SK-N-MC (cell line): ENCODE data around the gene SPTLC3.

Experiments
- EZH2 ChIP-seq: fragments of 200-600 bp; sonication (generic); IDR thresholded peaks from one replicate; pipeline ENCODE4 v1.6.1; 2017; ENCODE audit warnings: antibody characterized with exemption
- FOXP2 ChIP-seq: optimal IDR thresholded peaks from 2 replicates; pipeline ENCODE3; 2011; ENCODE audit warnings: mild to moderate bottlenecking, moderate library complexity; ENCODE audit not compliant: insufficient read depth; ENCODE audit errors: extremely low read length, control extremely low read depth
- POLR2AphosphoS5 ChIP-seq: IDR thresholded peaks from 2 replicates; pipeline ENCODE4 v1.6.1; 2012; ENCODE audit warnings: mild to moderate bottlenecking, low read depth, low read length, borderline replicate concordance

GRCh38 chr20:12963416-12963815 is 45.4 kb upstream of the SPTLC3 start:
- no peak for TF ChIP-seq POLR2AphosphoS5
- no peak for TF ChIP-seq EZH2
- no peak for TF ChIP-seq FOXP2
